ENCODE results near the gene NHSL1.

GRCh38 chr6:138480279-138480949 lies 18.9 kb downstream of the NHSL1 start:
- no peak for TF ChIP-seq CTCF (IDR thresholded peaks at IDR 0.05)
- TF ChIP-seq POLR2AphosphoS5 (IDR thresholded peaks at IDR 0.05; ENCODE audit: insufficient read depth in 1 of 2, low read depth in 1 of 2), result no peak
- no peak for TF ChIP-seq POLR2A (IDR thresholded peaks at IDR 0.05)
